HEK293T (cell line): ENCODE measurements around the gene ALDH1A3.

Experiments
- CTCF ChIA-PET: fragments of 350-600 bp; formaldehyde crosslinking; extraction: SDS; loops from one replicate; lab custom pipeline; 2021; ENCODE audit warnings: antibody characterized with exemption, inconsistent platforms; lab: Yijun Ruan, JAX
- POLR2A ChIA-PET: fragments of 350-600 bp; formaldehyde crosslinking; extraction: SDS; loops from one replicate; lab custom pipeline; 2020; ENCODE audit warnings: antibody characterized with exemption, inconsistent platforms; lab: Yijun Ruan, JAX
- DNase-seq: peaks from one replicate; pipeline ENCODE4 v3.0.0; 2012; ENCODE audit warnings: mixed read lengths; ENCODE audit errors: extremely low spot score
- ARNT ChIP-seq: fragments of 450-650 bp; IDR thresholded peaks from 2 replicates; pipeline ENCODE4 v1.6.1; 2017; ENCODE audit warnings: mild to moderate bottlenecking
- BHLHE40 ChIP-seq: fragments of 450-650 bp; IDR thresholded peaks from 2 replicates; pipeline ENCODE4 v1.6.1; 2016; ENCODE audit warnings: mild to moderate bottlenecking, moderate library complexity, borderline replicate concordance
- CTBP1 ChIP-seq: fragments of 450-650 bp; IDR thresholded peaks from 2 replicates; pipeline ENCODE4 v1.6.1; 2016; ENCODE audit warnings: borderline replicate concordance
- ELF4 ChIP-seq: fragments of 450-650 bp; IDR thresholded peaks from 2 replicates; pipeline ENCODE4 v1.6.1; 2017; ENCODE audit warnings: antibody characterized with exemption
- FOXA1 ChIP-seq: fragments of 450-650 bp; IDR thresholded peaks from 2 replicates; pipeline ENCODE4 v1.6.1; 2016; ENCODE audit warnings: mild to moderate bottlenecking
- FOXK2 ChIP-seq: fragments of 450-650 bp; IDR thresholded peaks from 2 replicates; pipeline ENCODE4 v1.6.1; 2016; ENCODE audit warnings: mild to moderate bottlenecking
- FOXM1 ChIP-seq: fragments of 450-650 bp; IDR thresholded peaks from 2 replicates; pipeline ENCODE4 v1.6.1; 2017; ENCODE audit warnings: mild to moderate bottlenecking, borderline replicate concordance
- HDGF ChIP-seq: fragments of 450-650 bp; IDR thresholded peaks from 2 replicates; pipeline ENCODE4 v1.6.1; 2017; ENCODE audit warnings: antibody characterized with exemption, borderline replicate concordance
- L3MBTL2 ChIP-seq: fragments of 450-650 bp; conservative IDR thresholded peaks from 2 replicates; pipeline ENCODE4 v1.6.1; 2016; ENCODE audit warnings: mild to moderate bottlenecking
- LEF1 ChIP-seq: fragments of 450-650 bp; IDR thresholded peaks from 2 replicates; pipeline ENCODE4 v1.6.1; 2017; ENCODE audit warnings: mild to moderate bottlenecking, borderline replicate concordance
- NFRKB ChIP-seq: fragments of 450-650 bp; IDR thresholded peaks from 2 replicates; pipeline ENCODE4 v1.6.1; 2016; ENCODE audit warnings: mild to moderate bottlenecking, moderate library complexity
- PKNOX1 ChIP-seq: fragments of 450-650 bp; IDR thresholded peaks from 2 replicates; pipeline ENCODE4 v1.6.1; 2016
- SP1 ChIP-seq: fragments of 450-650 bp; IDR thresholded peaks from 2 replicates; pipeline ENCODE4 v1.6.1; 2017
- SUZ12 ChIP-seq: fragments of 450-650 bp; IDR thresholded peaks from 2 replicates; pipeline ENCODE4 v1.6.1; 2016; ENCODE audit warnings: mild to moderate bottlenecking
- TARDBP ChIP-seq: fragments of 450-650 bp; IDR thresholded peaks from 2 replicates; pipeline ENCODE4 v1.6.1; 2016
- ZNF384 ChIP-seq: fragments of 450-650 bp; IDR thresholded peaks from 2 replicates; pipeline ENCODE4 v1.6.1; 2016

The ALDH1A3 gene

GRCh38 chr15:100901702-100902435 lies 22.2 kb downstream of the ALDH1A3 start:
- ChIA-PET POLR2A (no interaction called here), CTCF (no interaction called here)
- no peak for DNase-seq
- no peak for TF ChIP-seq SP1
- no peak for TF ChIP-seq BHLHE40
- TF ChIP-seq ZNF384: no peak
- no peak for TF ChIP-seq FOXA1
- no peak for TF ChIP-seq CTBP1
- TF ChIP-seq FOXM1: no peak
- no peak for TF ChIP-seq HDGF
- TF ChIP-seq ELF4: no peak
- TF ChIP-seq LEF1: no peak
- TF ChIP-seq TARDBP: no peak
- no peak for TF ChIP-seq ARNT
- TF ChIP-seq NFRKB: no peak

- DNase-seq: no peak
- CTCF ChIA-PET: no interaction called here
- POLR2A ChIA-PET: no interaction called here
- TF ChIP-seq TARDBP: no peak
- no peak for TF ChIP-seq FOXK2
- no peak for TF ChIP-seq NFRKB
- TF ChIP-seq FOXA1: no peak
- no peak for TF ChIP-seq PKNOX1
- TF ChIP-seq ARNT: no peak
- no peak for TF ChIP-seq FOXM1
- TF ChIP-seq HDGF: no peak
- no peak for TF ChIP-seq LEF1
Observed at GRCh38 chr15:100902436-100903167, 23.0 kb downstream of the ALDH1A3 start.

- ChIA-PET CTCF (interaction anchor here (0.7 kb wide), 1 partner anchor 32 kb away, joined by 5 read pairs; no protein-coding TSS in a partner anchor), POLR2A (no interaction called here)
- no peak for TF ChIP-seq FOXK2
- TF ChIP-seq NFRKB: no peak
- no peak for DNase-seq
Observed at GRCh38 chr15:100903168-100903554, 23.5 kb downstream of the ALDH1A3 start.

- DNase-seq: no peak
- POLR2A ChIA-PET: no interaction called here
- no peak for TF ChIP-seq ARNT
- TF ChIP-seq NFRKB: no peak
- TF ChIP-seq FOXM1: no peak
- TF ChIP-seq BHLHE40: no peak
- TF ChIP-seq L3MBTL2: no peak
- no peak for TF ChIP-seq CTBP1
- no peak for TF ChIP-seq FOXK2
- no peak for TF ChIP-seq LEF1
- TF ChIP-seq SUZ12: no peak
- no peak for TF ChIP-seq TARDBP
- no peak for TF ChIP-seq HDGF
- no peak for TF ChIP-seq FOXA1
- TF ChIP-seq SP1: no peak
- TF ChIP-seq ELF4: no peak
- TF ChIP-seq PKNOX1: no peak
- TF ChIP-seq ZNF384: no peak
- CTCF ChIA-PET: no interaction called here
Observed at GRCh38 chr15:100905850-100906249, 26.2 kb downstream of the ALDH1A3 start.

- ChIA-PET POLR2A (no interaction called here), CTCF (no interaction called here)
- no peak for DNase-seq
- TF ChIP-seq SP1 (no peak), BHLHE40 (no peak), SUZ12 (no peak), CTBP1 (no peak), ARNT (no peak), HDGF (no peak), FOXM1 (no peak), ZNF384 (no peak), NFRKB (no peak), ELF4 (no peak), FOXK2 (no peak), LEF1 (no peak), TARDBP (no peak), L3MBTL2 (no peak), PKNOX1 (no peak), FOXA1 (no peak)
Observed at GRCh38 chr15:100908466-100908865, 28.8 kb downstream of the ALDH1A3 start.

GRCh38 chr15:100909565-100909964 lies 29.9 kb downstream of the ALDH1A3 start:
- ChIA-PET CTCF (no interaction called here), POLR2A (no interaction called here)
- TF ChIP-seq PKNOX1 (no peak), FOXM1 (no peak), HDGF (no peak)
- no peak for DNase-seq
